Esophagus squamous epithelium (tissue), 5 donors: ENCODE measurements around the gene SUSD2. TPM values are rescaled to one million over a fixed set of nuclear protein-coding genes. Genes with fewer than 3 reads are reported as not detected.

Experiments
- DNase-seq: peaks from one replicate; lab custom pipeline; 2025; lab: John Stamatoyannopoulos, UW
- H3K27ac ChIP-seq, 4 donors: fragments of 200-600 bp; sonication (generic); one replicate each; pipeline ENCODE4 v1.5.1; 2016 to 2019; ENCODE audit warnings: mild to moderate bottlenecking in 1 of 4
- H3K27me3 ChIP-seq, 4 donors: fragments of 200-600 bp; sonication (generic); 1 replicate in 3 of 4; 2 replicates in 1 of 4; pipeline versions ENCODE4 v1.5.1 to v1.6.0; 2017 to 2021; ENCODE audit warnings: antibody characterized with exemption in 1 of 4
- H3K36me3 ChIP-seq, 3 donors: fragments of 200-600 bp; sonication (generic); one replicate each; pipeline ENCODE4 v1.5.1; 2016 to 2019
- H3K4me1 ChIP-seq, 3 donors: fragments of 200-600 bp; sonication (generic); one replicate each; pipeline ENCODE4 v1.5.1; 2017 to 2019
- H3K4me3 ChIP-seq, 4 donors: fragments of 200-600 bp; sonication (generic); 1 replicate in 3 of 4; 2 replicates in 1 of 4; pipeline ENCODE4 v1.5.1; 2016 to 2019; ENCODE audit warnings: mild to moderate bottlenecking in 2 of 4, moderate library complexity in 1 of 4
- H3K9me3 ChIP-seq, 3 donors: fragments of 200-600 bp; sonication (generic); one replicate each; pipeline ENCODE4 v1.5.1; 2016 to 2019
- POLR2A ChIP-seq, 4 donors: fragments of 450-650 bp; IDR thresholded peaks; one replicate each; pipeline ENCODE4 v1.6.1; 2017; ENCODE audit warnings: antibody characterized with exemption in 4 of 4, mild to moderate bottlenecking in 4 of 4, moderate library complexity in 3 of 4
- whole genome bisulfite sequencing, 2 donors: methylation state at CpG; one replicate each; pipeline ENCODE4 v1.1.5; 2018; 5-methylcytosine and 5-hydroxymethylcytosine counted together
- intact Hi-C: fragments of 100-400 bp; cut with DNase I; formaldehyde crosslinking; loops from one replicate; pipeline ENCODE4 v1.15.0; 2022
- total RNA-seq, 4 donors: library from RNA; depleted of rRNA; stranded (reverse); fragments of >200 nt; gene quantifications; one replicate each; pipeline ENCODE4 v1.1.0, GENCODE V29; 2016
- TF ChIP-seq, protein P1 (sequence below), 6 experiments: fragments of 450-650 bp in 4 of 6; fragments of 200-600 bp in 2 of 6; sonication (generic) in 2 of 6; IDR thresholded peaks; one replicate each; pipeline ENCODE4 v1.5.1; 2016 to 2019; ENCODE audit warnings: antibody characterized with exemption in 6 of 6, mild to moderate bottlenecking in 4 of 6, moderate library complexity in 4 of 6
- donor health status: DM: yes; HTN: yes; CAD: no.

The SUSD2 gene
- total RNA-seq, 4 donors from 2014 or later = 1.1 to 2.5 (median 1.6) TPM

DNA sequence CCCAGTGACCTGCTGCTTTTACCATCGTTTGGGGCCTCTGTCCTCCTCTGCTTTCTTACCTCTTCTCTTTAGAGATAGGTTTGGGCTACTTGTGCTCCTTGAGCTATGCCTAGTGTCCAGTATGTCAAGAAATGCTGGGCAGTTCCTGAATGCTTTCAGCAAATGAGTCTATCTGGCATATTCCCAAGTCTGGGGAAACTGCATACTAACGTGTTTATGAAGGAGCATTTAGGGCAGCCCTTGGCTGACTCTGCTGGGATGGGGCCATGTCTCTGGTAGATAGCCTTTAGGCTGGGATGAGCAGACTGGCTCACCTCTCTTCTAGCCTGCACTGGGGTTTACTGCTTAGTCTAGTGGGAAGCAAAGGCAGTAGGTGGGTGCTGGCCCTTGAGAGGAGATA is 43.7 kb upstream of the SUSD2 start:
- TF ChIP-seq POLR2A (IDR thresholded peaks at IDR 0.05) = no peak
- TF ChIP-seq, protein P1, sequence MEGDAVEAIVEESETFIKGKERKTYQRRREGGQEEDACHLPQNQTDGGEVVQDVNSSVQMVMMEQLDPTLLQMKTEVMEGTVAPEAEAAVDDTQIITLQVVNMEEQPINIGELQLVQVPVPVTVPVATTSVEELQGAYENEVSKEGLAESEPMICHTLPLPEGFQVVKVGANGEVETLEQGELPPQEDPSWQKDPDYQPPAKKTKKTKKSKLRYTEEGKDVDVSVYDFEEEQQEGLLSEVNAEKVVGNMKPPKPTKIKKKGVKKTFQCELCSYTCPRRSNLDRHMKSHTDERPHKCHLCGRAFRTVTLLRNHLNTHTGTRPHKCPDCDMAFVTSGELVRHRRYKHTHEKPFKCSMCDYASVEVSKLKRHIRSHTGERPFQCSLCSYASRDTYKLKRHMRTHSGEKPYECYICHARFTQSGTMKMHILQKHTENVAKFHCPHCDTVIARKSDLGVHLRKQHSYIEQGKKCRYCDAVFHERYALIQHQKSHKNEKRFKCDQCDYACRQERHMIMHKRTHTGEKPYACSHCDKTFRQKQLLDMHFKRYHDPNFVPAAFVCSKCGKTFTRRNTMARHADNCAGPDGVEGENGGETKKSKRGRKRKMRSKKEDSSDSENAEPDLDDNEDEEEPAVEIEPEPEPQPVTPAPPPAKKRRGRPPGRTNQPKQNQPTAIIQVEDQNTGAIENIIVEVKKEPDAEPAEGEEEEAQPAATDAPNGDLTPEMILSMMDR (IDR thresholded peaks at IDR 0.05) = no peak
- 46 to 93% methylated on average over 1 to 2 of the region's 2 CpGs for WGBS, 2 donors
- H3K27ac ChIP-seq = no peak overlapping the region
- H3K27me3 ChIP-seq = no peaks in the 10 kb centered on the region
- H3K36me3 ChIP-seq = peaks cover 0 to 87% (median 0%) of the 10 kb centered on the region in 3 donors
- intact Hi-C loops = no loop called here
- DNase-seq = no peak
- H3K4me1 ChIP-seq = peaks cover 0 to 58% (median 7%) of the 10 kb centered on the region in 3 donors
- H3K9me3 ChIP-seq = no peaks in the 10 kb centered on the region
- no peak overlapping the region for H3K4me3 ChIP-seq

DNA sequence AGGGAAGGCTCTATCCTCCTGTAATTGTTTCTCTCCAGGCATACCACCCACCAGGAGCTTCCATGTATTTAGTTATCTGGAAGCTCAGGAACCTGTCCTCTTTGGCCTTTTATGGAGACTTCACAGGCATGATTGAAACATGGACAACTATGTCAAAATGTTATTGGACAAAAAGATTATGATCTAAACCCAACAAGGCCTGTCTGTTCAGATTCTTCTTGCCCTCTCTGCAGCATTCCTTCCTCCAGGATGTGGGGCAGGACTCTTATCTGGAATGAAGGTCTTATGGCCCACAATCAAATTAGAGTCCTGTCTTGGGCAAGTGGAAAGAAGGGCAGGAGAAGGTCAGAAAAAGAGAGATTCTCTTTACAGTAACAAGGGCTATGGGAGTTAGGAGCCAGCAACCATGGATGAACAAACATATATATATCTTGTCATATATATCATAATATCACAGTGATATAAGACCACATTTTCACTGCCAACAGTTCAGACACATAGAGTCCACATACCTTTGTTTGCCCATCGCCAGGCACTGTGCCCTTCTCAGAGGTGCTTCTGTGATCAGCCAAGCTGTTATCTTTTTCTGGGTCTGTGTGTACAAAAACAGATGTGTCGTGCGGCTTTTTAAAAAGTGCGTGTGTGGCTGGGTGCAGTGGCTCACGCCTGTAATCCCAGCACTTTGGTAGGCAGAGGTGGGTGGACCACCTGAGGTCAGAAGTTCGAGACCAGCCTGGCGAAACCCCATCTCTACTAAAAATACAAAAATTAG is 42.5 kb upstream of the SUSD2 start:
- H3K27ac ChIP-seq = no peak overlapping the region
- intact Hi-C loops = no loop called here

DNA sequence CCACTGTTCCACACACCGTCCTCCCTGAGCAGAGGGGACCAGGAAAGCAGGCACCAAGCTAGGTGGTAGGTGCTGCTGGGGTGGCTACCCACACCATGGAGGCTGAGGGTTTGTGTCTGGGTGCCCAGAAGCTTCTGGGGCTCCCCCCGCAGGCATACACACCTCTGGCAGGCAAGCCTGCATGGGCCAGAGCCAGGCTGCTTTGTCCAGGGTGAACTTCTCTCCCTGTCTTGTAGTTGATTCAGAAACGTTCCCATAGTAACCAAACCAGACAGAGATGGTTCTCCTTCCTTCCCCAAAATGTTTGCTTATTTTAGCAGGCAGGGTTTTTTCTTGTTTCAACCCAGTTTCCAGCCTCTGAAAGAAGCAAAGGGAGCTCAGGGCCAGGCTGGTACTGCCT is 40.9 kb upstream of the SUSD2 start:
- no peaks in the 10 kb centered on the region for H3K27me3 ChIP-seq
- H3K27ac ChIP-seq = peak overlapping the region in 3 of 4 donors; percentile 20 to 58 (median 56)
- intact Hi-C loops = no loop called here
- 33 to 68% methylated on average over 2 to 3 of the region's 3 CpGs for WGBS, 2 donors
- no peak for DNase-seq
- no peak overlapping the region for H3K4me3 ChIP-seq
- H3K36me3 ChIP-seq = peaks cover 0 to 87% (median 0%) of the 10 kb centered on the region in 3 donors
- no peaks in the 10 kb centered on the region for H3K9me3 ChIP-seq
- peaks cover 7 to 66% (median 16%) of the 10 kb centered on the region in 3 donors for H3K4me1 ChIP-seq
- no peak for TF ChIP-seq POLR2A (IDR thresholded peaks at IDR 0.05)

More for the DNA sequence above, 42.5 kb upstream of the SUSD2 start:
- WGBS, 2 donors = 92 to 94% methylated on average over 7 of the region's 7 CpGs
- Histone ChIP-seq H3K36me3 (peaks cover 0 to 87% (median 0%) of the 10 kb centered on the region in 3 donors), H3K27me3 (no peaks in the 10 kb centered on the region), H3K4me1 (peaks cover 0 to 58% (median 7%) of the 10 kb centered on the region in 3 donors), H3K4me3 (no peak overlapping the region), H3K9me3 (no peaks in the 10 kb centered on the region)
- no peak for DNase-seq
- TF ChIP-seq, protein P1 (IDR thresholded peaks at IDR 0.05) = no peak
- no peak for TF ChIP-seq POLR2A (IDR thresholded peaks at IDR 0.05)

DNA sequence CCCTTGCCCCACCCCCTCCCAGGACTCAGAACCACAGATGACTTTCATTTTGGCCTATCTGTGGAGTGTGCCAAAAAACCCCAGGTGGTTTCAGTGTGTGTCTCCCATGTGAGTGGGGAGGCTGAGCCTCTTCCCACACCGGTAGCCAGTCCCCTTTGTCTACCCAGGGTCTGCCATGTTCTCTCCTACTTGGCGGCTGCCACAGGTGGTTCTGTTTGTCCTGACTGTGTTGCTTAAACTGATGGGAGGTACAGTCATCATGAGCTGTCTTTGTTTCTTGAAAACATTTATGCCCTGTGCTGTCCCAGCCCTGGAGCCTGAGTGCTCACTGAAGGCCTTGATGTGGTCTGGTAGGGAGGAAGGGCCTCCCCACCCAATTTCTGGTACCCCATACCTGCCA is 39.7 kb upstream of the SUSD2 start:
- intact Hi-C loops = no loop called here
- Histone ChIP-seq H3K4me3 (no peak overlapping the region), H3K4me1 (peaks cover 19 to 78% (median 28%) of the 10 kb centered on the region in 3 donors), H3K27me3 (no peaks in the 10 kb centered on the region), H3K36me3 (peaks cover 0 to 78% (median 0%) of the 10 kb centered on the region in 3 donors), H3K27ac (peak overlapping the region in 2 of 4 donors; percentile 56 to 58), H3K9me3 (no peaks in the 10 kb centered on the region)
- WGBS, 2 donors = 33 to 75% methylated on average over 1 to 2 of the region's 2 CpGs
- TF ChIP-seq, protein P1 (IDR thresholded peaks at IDR 0.05) = no peak
- TF ChIP-seq POLR2A (IDR thresholded peaks at IDR 0.05) = no peak
- no peak for DNase-seq

DNA sequence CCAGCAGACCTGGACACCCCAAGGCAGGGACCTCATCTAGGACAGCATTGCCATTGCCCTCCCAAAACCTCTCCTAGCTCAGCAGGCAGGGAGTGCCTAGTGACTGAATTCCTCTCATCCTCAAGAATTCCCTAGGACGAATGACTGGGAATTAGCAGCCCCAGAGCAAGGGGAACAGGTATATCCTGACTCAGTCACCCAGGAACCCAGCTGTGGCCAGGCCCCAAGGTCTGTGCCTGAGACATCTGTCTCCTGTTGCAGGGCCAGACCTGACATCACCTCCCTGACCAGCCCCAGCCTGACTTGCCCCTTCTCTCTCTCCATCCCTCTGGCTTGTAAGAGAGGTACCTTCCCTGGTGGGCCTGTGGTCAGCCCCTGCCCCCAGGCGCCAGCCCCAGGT is 39.0 kb upstream of the SUSD2 start:
- H3K27ac ChIP-seq = peak overlapping the region in 2 of 4 donors; percentile 56 to 58
- intact Hi-C loops = no loop called here
- peaks cover 23 to 82% (median 32%) of the 10 kb centered on the region in 3 donors for H3K4me1 ChIP-seq

More for the DNA sequence above, 39.0 kb upstream of the SUSD2 start:
- Histone ChIP-seq H3K9me3 (no peaks in the 10 kb centered on the region), H3K36me3 (peaks cover 0 to 75% (median 0%) of the 10 kb centered on the region in 3 donors), H3K4me3 (no peak overlapping the region), H3K27me3 (no peaks in the 10 kb centered on the region)
- no peak for TF ChIP-seq POLR2A (IDR thresholded peaks at IDR 0.05)
- TF ChIP-seq, protein P1 (IDR thresholded peaks at IDR 0.05) = no peak
- DNase-seq = no peak
- 43% methylated on average over 1 of the region's 2 CpGs; no CpG with 5 or more reads in 1 of the 2 donors for WGBS, 2 donors
